ENCODE results near the gene DHRS1.

DNA sequence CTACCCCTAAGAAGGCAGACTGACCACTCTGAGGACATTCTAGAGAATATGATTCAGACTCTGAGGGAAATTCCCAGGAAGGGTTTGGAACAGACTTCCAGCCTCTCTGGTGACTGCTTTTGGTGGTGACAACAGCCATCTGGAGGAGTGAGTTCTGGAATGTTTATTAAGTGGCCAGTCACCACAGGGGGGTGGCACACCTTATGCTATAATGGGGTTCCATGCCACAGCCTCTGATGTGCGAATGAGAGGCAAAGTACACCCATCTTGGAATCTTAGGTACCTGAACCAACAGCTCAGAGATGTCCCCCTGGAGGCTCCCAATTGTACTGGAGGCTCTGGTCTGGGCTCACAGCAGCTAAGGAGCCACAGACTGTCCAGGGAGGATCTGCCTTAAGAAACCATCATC lies 47.7 kb downstream of the DHRS1 start:
- TF ChIP-seq TEAD4 (IDR thresholded peaks at IDR 0.05; ENCODE audit: low read length) (no peak), TEAD4 (CRISPR knock-in tag; IDR thresholded peaks at IDR 0.05; ENCODE audit: borderline replicate concordance) (no peak), GABPB2 (CRISPR knock-in tag; conservative IDR thresholded peaks at IDR 0.05) (no peak), FOXA1 (IDR thresholded peaks at IDR 0.05; ENCODE audit: borderline replicate concordance) (no peak), ARHGAP35 (IDR thresholded peaks at IDR 0.05; ENCODE audit: partially characterized antibody) (no peak), POLR2AphosphoS5 (IDR thresholded peaks at IDR 0.05; ENCODE audit: control insufficient read depth, insufficient read depth, low read depth, low read length) (no peak), NFIC (IDR thresholded peaks at IDR 0.05) (no peak), RAD21 (CRISPR knock-in tag; conservative IDR thresholded peaks at IDR 0.05 in 1 of 2, IDR thresholded peaks at IDR 0.05 in 1 of 2) (no peak), SMARCE1 (IDR thresholded peaks at IDR 0.05) (no peak), WHSC1 (IDR thresholded peaks at IDR 0.05; ENCODE audit: low read length) (no peak)
- TF ChIP-seq, protein P1, sequence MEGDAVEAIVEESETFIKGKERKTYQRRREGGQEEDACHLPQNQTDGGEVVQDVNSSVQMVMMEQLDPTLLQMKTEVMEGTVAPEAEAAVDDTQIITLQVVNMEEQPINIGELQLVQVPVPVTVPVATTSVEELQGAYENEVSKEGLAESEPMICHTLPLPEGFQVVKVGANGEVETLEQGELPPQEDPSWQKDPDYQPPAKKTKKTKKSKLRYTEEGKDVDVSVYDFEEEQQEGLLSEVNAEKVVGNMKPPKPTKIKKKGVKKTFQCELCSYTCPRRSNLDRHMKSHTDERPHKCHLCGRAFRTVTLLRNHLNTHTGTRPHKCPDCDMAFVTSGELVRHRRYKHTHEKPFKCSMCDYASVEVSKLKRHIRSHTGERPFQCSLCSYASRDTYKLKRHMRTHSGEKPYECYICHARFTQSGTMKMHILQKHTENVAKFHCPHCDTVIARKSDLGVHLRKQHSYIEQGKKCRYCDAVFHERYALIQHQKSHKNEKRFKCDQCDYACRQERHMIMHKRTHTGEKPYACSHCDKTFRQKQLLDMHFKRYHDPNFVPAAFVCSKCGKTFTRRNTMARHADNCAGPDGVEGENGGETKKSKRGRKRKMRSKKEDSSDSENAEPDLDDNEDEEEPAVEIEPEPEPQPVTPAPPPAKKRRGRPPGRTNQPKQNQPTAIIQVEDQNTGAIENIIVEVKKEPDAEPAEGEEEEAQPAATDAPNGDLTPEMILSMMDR (IDR thresholded peaks at IDR 0.05 in 2 of 3, conservative IDR thresholded peaks at IDR 0.05 in 1 of 3; ENCODE audit: insufficient read depth in 2 of 3, low read depth in 1 of 3, low read length in 3 of 3) = no peak

Measured in K562 (cell line).